G401.6 (cell line): ENCODE data around the gene TM2D3.

Experiments
- FAIRE-seq: peaks from 2 replicates; lab custom pipeline; 2012; peaks lifted over from hg19 to GRCh38; lab: Jason Lieb, UNC

Gene TM2D3, protein sequence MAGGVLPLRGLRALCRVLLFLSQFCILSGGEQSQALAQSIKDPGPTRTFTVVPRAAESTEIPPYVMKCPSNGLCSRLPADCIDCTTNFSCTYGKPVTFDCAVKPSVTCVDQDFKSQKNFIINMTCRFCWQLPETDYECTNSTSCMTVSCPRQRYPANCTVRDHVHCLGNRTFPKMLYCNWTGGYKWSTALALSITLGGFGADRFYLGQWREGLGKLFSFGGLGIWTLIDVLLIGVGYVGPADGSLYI

DNA sequence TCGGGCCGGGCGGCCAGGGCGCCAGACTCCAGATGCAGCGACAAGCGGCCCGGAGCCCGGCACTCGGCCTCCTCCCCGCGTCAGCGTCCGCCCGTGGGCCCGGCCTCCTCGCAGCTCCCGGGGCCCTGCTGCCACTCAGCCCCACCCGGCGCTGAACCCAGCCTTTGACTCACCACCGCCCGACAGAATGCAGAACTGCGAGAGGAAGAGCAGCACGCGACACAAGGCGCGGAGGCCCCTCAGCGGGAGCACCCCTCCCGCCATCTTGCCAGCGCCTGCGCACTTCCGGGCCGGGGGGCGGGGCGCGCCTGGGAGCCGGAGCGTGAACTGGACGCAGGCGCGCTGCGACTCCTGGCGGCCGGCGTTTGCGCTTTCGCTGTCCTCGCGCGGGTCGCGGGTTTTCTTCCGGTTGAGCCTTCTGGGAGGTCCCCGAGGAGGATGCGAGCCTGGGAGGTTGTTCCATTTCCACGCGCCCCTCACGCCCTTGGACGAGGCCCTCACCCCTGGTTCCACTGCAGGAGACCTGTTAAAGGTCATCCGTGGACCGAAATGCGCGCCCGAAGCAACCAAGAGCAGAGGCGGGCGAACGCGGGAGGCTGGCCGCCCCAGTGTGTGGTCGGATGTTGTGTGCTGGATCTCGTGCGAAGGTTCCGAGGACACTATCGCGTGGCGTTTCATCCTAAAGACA, at the start of gene TM2D3:
Gene TM2D3 (minus strand): TSS at position 284 of the 688 bp plus-strand sequence. CDS start 20 bp downstream, at position 264.
- FAIRE-seq, result no peak

GRCh38 chr15:101698314-101698713, 46.1 kb upstream of the TM2D3 start:
- no peak for FAIRE-seq

DNA sequence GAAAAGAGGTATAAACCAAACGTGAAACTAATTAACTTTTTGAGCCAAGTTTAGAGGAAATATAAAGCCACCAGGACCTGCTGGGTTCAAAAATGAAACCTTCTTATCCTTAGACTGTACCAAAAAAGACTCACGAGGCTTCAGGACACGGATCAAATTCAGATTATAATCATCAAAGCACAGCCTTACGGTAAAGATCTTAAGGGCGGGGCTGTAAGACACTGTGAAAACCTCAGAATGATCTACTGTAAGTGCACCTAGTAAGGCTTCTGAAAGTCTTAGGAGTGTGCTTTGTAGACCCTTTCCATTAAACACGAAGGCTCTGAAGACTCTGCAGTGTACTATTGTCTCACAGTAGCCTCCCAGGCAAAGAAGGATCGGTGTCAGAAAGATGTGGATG, 45.3 kb upstream of the TM2D3 start:
- FAIRE-seq, result no peak

GRCh38 chr15:101696829-101697228, 44.6 kb upstream of the TM2D3 start:
- FAIRE-seq, result no peak

- no peak for FAIRE-seq
These were observed 42.1 kb upstream of the TM2D3 start for GRCh38 chr15:101694261-101694660.

DNA sequence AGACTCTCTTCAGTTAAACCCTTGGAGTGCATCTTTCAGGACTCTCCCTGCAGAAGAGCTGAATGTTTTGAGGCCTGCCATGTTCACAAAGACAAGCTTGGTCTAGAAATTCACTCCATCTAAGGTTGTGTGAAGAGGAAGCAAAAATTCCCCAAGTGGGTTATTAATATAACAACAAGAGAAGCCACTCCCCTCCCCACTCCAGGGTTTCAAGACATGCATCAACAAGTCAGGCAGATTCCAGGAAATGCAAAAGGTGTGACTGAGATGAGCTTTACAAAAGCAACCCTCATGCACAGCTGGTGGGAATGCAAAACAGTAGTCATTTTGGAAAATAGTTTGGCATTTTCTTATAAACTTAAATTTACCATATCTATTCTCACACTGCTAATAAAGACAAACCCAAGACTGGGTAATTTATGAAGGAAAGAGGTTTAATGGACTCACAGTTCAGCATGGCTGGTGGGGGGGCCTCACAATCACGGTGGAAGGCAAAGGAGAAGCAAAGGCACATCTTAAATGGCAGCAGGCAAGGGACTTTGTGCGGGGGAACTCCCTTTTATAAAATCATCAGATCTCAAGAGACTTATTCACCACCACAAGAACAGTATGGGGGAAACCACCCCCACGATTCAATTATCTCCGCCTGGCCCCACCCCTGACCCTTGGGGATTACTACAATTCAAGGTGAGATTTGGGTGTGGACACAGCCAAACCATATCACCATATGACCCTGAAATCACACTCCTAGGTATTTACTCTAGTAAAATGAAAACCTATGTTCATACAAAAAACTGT, 40.8 kb upstream of the TM2D3 start:
- no peak for FAIRE-seq

DNA sequence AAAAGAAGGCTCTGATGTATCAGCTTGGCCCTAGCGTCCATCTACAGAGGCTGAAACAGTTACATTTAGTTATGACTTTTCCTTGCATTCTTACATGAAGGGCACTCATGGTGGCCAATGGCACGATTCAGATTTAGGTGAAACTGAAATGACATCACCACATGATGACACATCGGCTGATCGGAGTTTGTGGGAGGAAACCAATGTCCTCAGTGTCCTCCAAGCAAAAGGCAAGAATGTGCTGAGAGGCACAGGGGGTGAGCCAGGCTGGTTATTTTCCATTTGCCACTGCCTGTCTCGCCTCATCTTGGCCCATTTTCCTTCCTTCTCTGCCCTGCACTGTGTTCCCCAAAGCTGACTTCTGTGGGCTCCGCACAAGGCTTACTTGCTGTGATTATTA, 37.7 kb upstream of the TM2D3 start:
- FAIRE-seq, result no peak

DNA sequence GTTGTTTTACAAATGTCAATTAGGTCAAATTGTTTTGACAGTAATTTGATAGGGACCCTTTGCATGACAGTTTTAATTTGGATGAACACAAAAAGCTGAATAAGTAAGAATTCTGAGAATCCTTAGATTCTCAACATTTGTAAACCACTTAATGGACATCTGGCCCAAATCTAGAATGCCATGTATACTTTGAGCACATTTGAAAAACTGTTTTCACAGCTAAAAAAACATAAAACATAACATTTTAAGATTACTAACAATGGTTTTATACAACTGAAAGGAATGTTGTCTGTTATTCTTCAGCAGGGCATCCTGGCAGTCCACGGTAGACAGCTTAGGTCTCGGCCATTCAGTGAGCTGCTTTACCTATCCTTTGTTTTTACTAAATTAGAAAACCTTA, 34.5 kb upstream of the TM2D3 start:
- FAIRE-seq, result no peak

DNA sequence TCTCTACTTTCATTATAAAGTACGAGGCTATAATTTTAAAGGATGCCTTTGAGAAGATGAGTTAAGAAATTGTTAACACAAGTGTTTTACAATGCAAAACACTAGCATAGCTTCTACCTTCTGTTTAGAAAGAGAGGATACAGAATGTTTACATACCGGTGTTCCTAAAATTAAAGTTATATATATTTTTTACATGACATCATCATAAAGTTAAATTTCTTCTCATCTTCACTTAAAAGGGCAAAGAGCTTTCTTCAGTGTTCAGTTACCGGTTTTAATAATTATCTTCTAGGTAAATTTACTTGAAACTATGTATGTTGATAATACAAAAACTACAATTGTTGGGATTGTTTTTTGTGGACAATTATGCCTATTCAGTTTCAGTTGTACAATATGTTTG, 32.7 kb upstream of the TM2D3 start:
- FAIRE-seq, result no peak

GRCh38 chr15:101684384-101684783, 32.2 kb upstream of the TM2D3 start:
- no peak for FAIRE-seq

GRCh38 chr15:101679806-101680205, 27.6 kb upstream of the TM2D3 start:
- FAIRE-seq, result no peak

DNA sequence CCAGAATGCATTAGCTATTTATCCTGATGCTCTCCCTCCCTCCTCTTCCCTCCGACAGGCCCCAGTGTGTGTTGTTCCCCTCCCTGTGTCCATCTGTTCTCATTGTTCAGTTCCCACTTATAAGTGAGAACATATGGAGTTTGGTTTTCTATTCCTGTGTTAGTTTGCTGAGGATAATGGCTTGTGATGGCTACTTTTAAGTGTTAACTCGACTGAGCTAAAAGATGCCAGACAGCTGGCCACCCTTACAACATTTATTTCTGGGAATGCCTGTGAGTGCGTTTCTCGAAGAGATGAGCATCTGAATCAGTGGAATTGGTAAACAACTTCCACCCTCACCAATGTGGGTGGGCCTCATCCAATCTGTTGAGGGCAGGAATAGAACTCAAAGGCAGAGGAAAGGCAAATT, 24.7 kb upstream of the TM2D3 start:
- FAIRE-seq, result no peak

DNA sequence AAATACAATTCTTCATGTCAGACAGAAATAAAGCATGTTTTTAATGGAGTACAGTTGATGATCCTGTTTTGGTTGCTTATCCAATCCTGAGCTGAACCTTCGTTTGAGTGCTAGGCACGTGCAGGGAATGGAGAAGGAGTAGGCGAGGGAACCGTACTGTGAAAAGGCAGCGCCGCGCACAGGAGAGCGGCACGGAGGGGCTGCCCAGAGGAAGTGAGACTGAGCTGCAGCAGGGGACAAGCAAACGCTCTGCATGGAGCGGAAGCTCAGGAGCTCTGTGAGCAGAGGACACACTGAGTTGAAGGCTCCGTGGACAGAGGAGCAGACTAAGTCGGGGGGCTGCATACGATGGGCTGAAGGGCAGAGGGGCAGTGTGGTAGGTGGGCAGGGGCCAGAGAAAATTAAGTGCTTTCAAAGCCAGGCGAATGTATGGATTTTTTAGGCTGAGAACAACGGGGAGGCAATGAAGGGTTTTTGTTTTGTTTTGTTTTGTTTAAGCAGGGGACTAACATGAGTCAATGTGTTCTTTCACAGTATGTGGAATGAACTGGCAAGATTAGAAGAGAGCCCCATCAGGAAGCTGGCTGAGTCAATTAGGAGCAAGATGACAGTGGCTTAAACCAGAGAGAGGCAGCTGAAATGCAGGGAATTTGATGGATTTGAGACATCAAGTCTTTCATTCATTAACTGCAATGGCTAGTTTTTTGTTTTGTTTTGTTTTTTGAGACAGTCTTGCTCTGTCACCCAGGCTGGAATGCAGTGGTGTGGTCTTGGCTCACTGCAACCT, 23.8 kb upstream of the TM2D3 start:
- FAIRE-seq, result no peak

- FAIRE-seq, result no peak
These were observed 22.8 kb upstream of the TM2D3 start for GRCh38 chr15:101675015-101675414.

- FAIRE-seq, result no peak
These were observed 20.1 kb upstream of the TM2D3 start for GRCh38 chr15:101672298-101672697.

- FAIRE-seq, result no peak
These were observed 17.6 kb upstream of the TM2D3 start for GRCh38 chr15:101669744-101670143.

- no peak for FAIRE-seq
These were observed 15.7 kb upstream of the TM2D3 start for GRCh38 chr15:101667881-101668280.

DNA sequence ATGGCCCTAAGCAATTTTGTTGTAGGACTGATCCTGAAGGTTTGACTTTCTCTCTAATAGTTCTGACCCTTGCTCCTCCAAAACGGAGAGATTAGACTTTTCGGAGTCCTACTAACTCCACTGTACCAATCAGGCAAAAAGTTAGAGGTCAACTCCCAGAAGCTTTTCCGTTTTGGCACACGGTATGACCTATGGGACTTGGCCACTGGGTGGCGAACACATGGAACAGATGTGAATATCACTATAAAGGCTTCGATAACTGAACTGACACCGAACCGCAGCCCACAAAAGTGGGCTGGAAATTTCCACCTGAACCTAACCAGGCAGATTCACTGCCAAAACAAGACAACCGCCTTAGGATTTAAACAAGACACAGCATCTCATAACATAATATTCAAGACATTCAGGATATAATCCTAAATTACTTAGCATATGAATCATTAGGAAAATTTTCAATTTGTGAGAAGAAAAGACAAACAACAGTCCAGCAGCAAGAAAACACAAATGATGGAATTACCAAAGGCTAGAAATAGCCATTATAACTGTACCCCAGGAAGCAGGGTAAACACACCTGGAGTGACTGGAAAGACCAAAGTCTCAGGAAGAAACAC, 12.2 kb upstream of the TM2D3 start:
- FAIRE-seq, result no peak

DNA sequence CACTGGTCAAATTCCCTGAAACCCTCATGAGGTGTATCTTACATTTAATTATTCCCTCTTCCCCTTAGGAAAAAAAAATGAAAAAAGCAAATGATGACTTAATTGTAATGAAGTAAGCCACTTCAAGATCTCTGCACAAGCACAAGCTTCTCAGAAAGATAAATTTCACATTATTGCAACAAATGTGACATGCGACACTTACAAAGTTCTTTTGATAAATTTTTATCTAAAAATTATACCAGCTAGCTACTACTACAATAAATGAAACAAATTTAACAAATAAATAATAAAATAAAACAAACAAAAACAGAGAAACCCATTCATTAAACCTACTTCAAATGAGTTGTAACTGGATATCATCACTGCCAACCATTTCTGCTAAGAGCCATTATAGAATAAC, 10.0 kb upstream of the TM2D3 start:
- no peak for FAIRE-seq

DNA sequence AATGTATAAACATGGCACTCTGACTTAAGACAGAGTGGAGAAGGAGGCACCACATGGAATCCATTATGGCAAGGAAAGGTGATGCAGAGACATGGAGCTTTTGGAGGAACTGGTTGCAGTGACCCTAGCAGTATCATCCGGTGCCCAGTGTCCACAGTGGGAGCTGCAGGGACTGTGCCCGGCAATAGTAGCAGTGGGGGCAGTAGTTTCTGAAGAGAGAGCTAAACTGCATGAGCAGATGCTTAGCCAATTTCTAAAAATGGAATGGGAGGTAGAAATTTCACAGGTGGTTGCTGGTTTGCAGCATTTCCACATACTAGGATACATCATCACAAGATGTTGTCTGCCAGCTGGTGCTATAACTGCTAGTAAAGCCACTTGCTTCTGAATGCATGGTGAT, 7.8 kb upstream of the TM2D3 start:
- no peak for FAIRE-seq

DNA sequence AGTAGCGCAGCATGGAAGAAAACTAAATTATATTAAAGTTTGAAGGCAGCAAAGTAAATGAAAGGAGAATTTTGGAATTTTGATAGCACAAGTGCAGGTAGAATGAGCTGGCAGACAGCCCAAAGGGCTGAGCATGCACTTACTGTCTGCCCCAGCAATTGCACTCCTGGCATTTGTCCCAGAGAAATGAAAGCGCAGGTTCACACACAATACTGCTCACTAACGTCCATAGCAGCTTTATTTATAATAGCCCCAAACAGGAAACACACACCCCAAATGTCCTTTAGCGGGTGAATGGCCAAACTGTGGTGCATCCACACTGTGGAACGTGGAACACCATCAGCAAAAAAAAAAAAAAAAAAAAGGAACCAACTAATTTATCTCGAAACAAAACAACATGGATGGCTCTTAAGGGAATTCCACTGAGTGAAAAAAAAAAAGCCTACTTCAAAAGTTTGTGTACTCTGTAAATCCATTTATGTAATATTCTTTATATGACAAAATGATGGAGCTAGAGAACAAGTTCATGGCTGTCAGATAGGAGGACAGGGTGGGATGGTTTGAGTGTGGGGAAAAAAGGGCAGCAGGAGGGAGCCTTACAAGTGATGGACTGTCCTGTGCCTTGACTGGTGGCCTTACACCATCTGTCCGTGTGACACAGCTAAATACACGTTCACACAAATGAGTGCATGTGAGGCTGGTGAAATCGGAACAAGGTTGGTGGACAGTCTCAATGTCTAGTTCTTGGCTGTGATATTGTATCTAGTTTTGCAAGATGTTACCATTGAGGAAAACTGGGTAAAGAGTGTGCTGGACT, 6.0 kb upstream of the TM2D3 start:
- no peak for FAIRE-seq
